Measurements from ENCODE around the gene CFL2.

Gene CFL2

GRCh38 chr14:34693228-34693939 lies 21.0 kb downstream of the CFL2 start:
- no peaks in the 10 kb centered on the region for H3K4me1 ChIP-seq (ENCODE audit: control insufficient read depth, insufficient read depth, low read length, poor library complexity, severe bottlenecking)
- H3K36me3 ChIP-seq (ENCODE audit: control insufficient read depth, insufficient read depth, low read length) = no peaks in the 10 kb centered on the region
- DNase-seq = no peak
- no peak overlapping the region for H3K27ac ChIP-seq (ENCODE audit: insufficient read depth, low read length, poor library complexity, severe bottlenecking)
- no peaks in the 10 kb centered on the region for H3K9me3 ChIP-seq (ENCODE audit: control insufficient read depth, low read length)
- H3K27me3 ChIP-seq (replicated peaks; ENCODE audit: control insufficient read depth, insufficient read depth, low read length, poor library complexity, severe bottlenecking) = no peaks in the 10 kb centered on the region
- no peak overlapping the region for H3K4me3 ChIP-seq (ENCODE audit: insufficient read depth, low read depth, low read length, poor library complexity, severe bottlenecking)

GRCh38 chr14:34692898-34693227 lies 21.5 kb downstream of the CFL2 start:
- H3K27me3 ChIP-seq (replicated peaks; ENCODE audit: control insufficient read depth, insufficient read depth, low read length, poor library complexity, severe bottlenecking) = no peaks in the 10 kb centered on the region
- H3K9me3 ChIP-seq (ENCODE audit: control insufficient read depth, low read length) = no peaks in the 10 kb centered on the region
- no peak overlapping the region for H3K27ac ChIP-seq (ENCODE audit: insufficient read depth, low read length, poor library complexity, severe bottlenecking)
- H3K4me1 ChIP-seq (ENCODE audit: control insufficient read depth, insufficient read depth, low read length, poor library complexity, severe bottlenecking) = no peaks in the 10 kb centered on the region
- no peak for DNase-seq
- no peaks in the 10 kb centered on the region for H3K36me3 ChIP-seq (ENCODE audit: control insufficient read depth, insufficient read depth, low read length)
- no peak overlapping the region for H3K4me3 ChIP-seq (ENCODE audit: insufficient read depth, low read depth, low read length, poor library complexity, severe bottlenecking)

GRCh38 chr14:34692348-34692747 lies 22.0 kb downstream of the CFL2 start:
- H3K9me3 ChIP-seq (ENCODE audit: control insufficient read depth, low read length) = no peaks in the 10 kb centered on the region
- H3K27ac ChIP-seq (ENCODE audit: insufficient read depth, low read length, poor library complexity, severe bottlenecking) = no peak overlapping the region
- H3K27me3 ChIP-seq (replicated peaks; ENCODE audit: control insufficient read depth, insufficient read depth, low read length, poor library complexity, severe bottlenecking) = no peaks in the 10 kb centered on the region
- DNase-seq = no peak
- H3K36me3 ChIP-seq (ENCODE audit: control insufficient read depth, insufficient read depth, low read length) = no peaks in the 10 kb centered on the region
- no peak overlapping the region for H3K4me3 ChIP-seq (ENCODE audit: insufficient read depth, low read depth, low read length, poor library complexity, severe bottlenecking)
- no peaks in the 10 kb centered on the region for H3K4me1 ChIP-seq (ENCODE audit: control insufficient read depth, insufficient read depth, low read length, poor library complexity, severe bottlenecking)

GRCh38 chr14:34691206-34691605 lies 23.2 kb downstream of the CFL2 start:
- no peak overlapping the region for H3K4me3 ChIP-seq (ENCODE audit: insufficient read depth, low read depth, low read length, poor library complexity, severe bottlenecking)

GRCh38 chr14:34688470-34689206 lies 25.8 kb downstream of the CFL2 start:
- no peaks in the 10 kb centered on the region for H3K9me3 ChIP-seq (ENCODE audit: control insufficient read depth, low read length)

More at GRCh38 chr14:34691206-34691605, 23.2 kb downstream of the CFL2 start:
- Histone ChIP-seq H3K27ac (ENCODE audit: insufficient read depth, low read length, poor library complexity, severe bottlenecking) (no peak overlapping the region), H3K36me3 (ENCODE audit: control insufficient read depth, insufficient read depth, low read length) (no peaks in the 10 kb centered on the region), H3K9me3 (ENCODE audit: control insufficient read depth, low read length) (no peaks in the 10 kb centered on the region), H3K4me1 (ENCODE audit: control insufficient read depth, insufficient read depth, low read length, poor library complexity, severe bottlenecking) (no peaks in the 10 kb centered on the region), H3K27me3 (replicated peaks; ENCODE audit: control insufficient read depth, insufficient read depth, low read length, poor library complexity, severe bottlenecking) (no peaks in the 10 kb centered on the region)
- DNase-seq = no peak

GRCh38 chr14:34685819-34686428 lies 28.5 kb downstream of the CFL2 start:
- Histone ChIP-seq H3K4me1 (ENCODE audit: control insufficient read depth, insufficient read depth, low read length, poor library complexity, severe bottlenecking) (no peaks in the 10 kb centered on the region), H3K27ac (ENCODE audit: insufficient read depth, low read length, poor library complexity, severe bottlenecking) (no peak overlapping the region), H3K27me3 (replicated peaks; ENCODE audit: control insufficient read depth, insufficient read depth, low read length, poor library complexity, severe bottlenecking) (no peaks in the 10 kb centered on the region), H3K9me3 (ENCODE audit: control insufficient read depth, low read length) (no peaks in the 10 kb centered on the region), H3K4me3 (ENCODE audit: insufficient read depth, low read depth, low read length, poor library complexity, severe bottlenecking) (no peak overlapping the region), H3K36me3 (ENCODE audit: control insufficient read depth, insufficient read depth, low read length) (no peaks in the 10 kb centered on the region)
- DNase-seq = no peak

More at GRCh38 chr14:34688470-34689206, 25.8 kb downstream of the CFL2 start:
- no peaks in the 10 kb centered on the region for H3K27me3 ChIP-seq (replicated peaks; ENCODE audit: control insufficient read depth, insufficient read depth, low read length, poor library complexity, severe bottlenecking)
- H3K36me3 ChIP-seq (ENCODE audit: control insufficient read depth, insufficient read depth, low read length) = no peaks in the 10 kb centered on the region
- no peaks in the 10 kb centered on the region for H3K4me1 ChIP-seq (ENCODE audit: control insufficient read depth, insufficient read depth, low read length, poor library complexity, severe bottlenecking)
- no peak for DNase-seq
- H3K27ac ChIP-seq (ENCODE audit: insufficient read depth, low read length, poor library complexity, severe bottlenecking) = no peak overlapping the region
- no peak overlapping the region for H3K4me3 ChIP-seq (ENCODE audit: insufficient read depth, low read depth, low read length, poor library complexity, severe bottlenecking)

GRCh38 chr14:34684578-34684977 lies 29.8 kb downstream of the CFL2 start:
- no peak overlapping the region for H3K27ac ChIP-seq (ENCODE audit: insufficient read depth, low read length, poor library complexity, severe bottlenecking)
- H3K36me3 ChIP-seq (ENCODE audit: control insufficient read depth, insufficient read depth, low read length) = no peaks in the 10 kb centered on the region
- H3K4me3 ChIP-seq (ENCODE audit: insufficient read depth, low read depth, low read length, poor library complexity, severe bottlenecking) = no peak overlapping the region
- H3K27me3 ChIP-seq (replicated peaks; ENCODE audit: control insufficient read depth, insufficient read depth, low read length, poor library complexity, severe bottlenecking) = no peaks in the 10 kb centered on the region
- H3K4me1 ChIP-seq (ENCODE audit: control insufficient read depth, insufficient read depth, low read length, poor library complexity, severe bottlenecking) = no peaks in the 10 kb centered on the region
- no peaks in the 10 kb centered on the region for H3K9me3 ChIP-seq (ENCODE audit: control insufficient read depth, low read length)
- DNase-seq = no peak

GRCh38 chr14:34682787-34683321 lies 31.5 kb downstream of the CFL2 start:
- DNase-seq = no peak
- H3K4me1 ChIP-seq (ENCODE audit: control insufficient read depth, insufficient read depth, low read length, poor library complexity, severe bottlenecking) = no peaks in the 10 kb centered on the region
- no peaks in the 10 kb centered on the region for H3K36me3 ChIP-seq (ENCODE audit: control insufficient read depth, insufficient read depth, low read length)
- H3K27me3 ChIP-seq (replicated peaks; ENCODE audit: control insufficient read depth, insufficient read depth, low read length, poor library complexity, severe bottlenecking) = no peaks in the 10 kb centered on the region
- no peak overlapping the region for H3K4me3 ChIP-seq (ENCODE audit: insufficient read depth, low read depth, low read length, poor library complexity, severe bottlenecking)
- H3K27ac ChIP-seq (ENCODE audit: insufficient read depth, low read length, poor library complexity, severe bottlenecking) = no peak overlapping the region
- H3K9me3 ChIP-seq (ENCODE audit: control insufficient read depth, low read length) = no peaks in the 10 kb centered on the region

- DNase-seq = no peak
- no peak overlapping the region for H3K27ac ChIP-seq (ENCODE audit: insufficient read depth, low read length, poor library complexity, severe bottlenecking)
- H3K36me3 ChIP-seq (ENCODE audit: control insufficient read depth, insufficient read depth, low read length) = no peaks in the 10 kb centered on the region
- H3K27me3 ChIP-seq (replicated peaks; ENCODE audit: control insufficient read depth, insufficient read depth, low read length, poor library complexity, severe bottlenecking) = no peaks in the 10 kb centered on the region
- no peak overlapping the region for H3K4me3 ChIP-seq (ENCODE audit: insufficient read depth, low read depth, low read length, poor library complexity, severe bottlenecking)
- no peaks in the 10 kb centered on the region for H3K4me1 ChIP-seq (ENCODE audit: control insufficient read depth, insufficient read depth, low read length, poor library complexity, severe bottlenecking)
- H3K9me3 ChIP-seq (ENCODE audit: control insufficient read depth, low read length) = no peaks in the 10 kb centered on the region
Measured at GRCh38 chr14:34680806-34681479, 33.5 kb downstream of the CFL2 start.

Measured in effector memory CD4-positive, alpha-beta T cell (primary cell).